GM10847 (cell line): ENCODE data around the gene SFTA2.

Experiments used
- POLR2A ChIP-seq: IDR thresholded peaks from 2 replicates; pipeline ENCODE4 v1.6.1; 2011; ENCODE audit not compliant: insufficient read length; ENCODE audit errors: extremely low read depth

Gene SFTA2

GRCh38 chr6:30901436-30901835 is 30.5 kb downstream of the SFTA2 start:
- no peak for TF ChIP-seq POLR2A

GRCh38 chr6:30900863-30901417 is 31.0 kb downstream of the SFTA2 start:
- no peak for TF ChIP-seq POLR2A

GRCh38 chr6:30898750-30899360 is 33.1 kb downstream of the SFTA2 start:
- TF ChIP-seq POLR2A = no peak

GRCh38 chr6:30897882-30898281 is 34.1 kb downstream of the SFTA2 start:
- TF ChIP-seq POLR2A = no peak

- no peak for TF ChIP-seq POLR2A
These were observed 35.4 kb downstream of the SFTA2 start for GRCh38 chr6:30896541-30896940.

GRCh38 chr6:30895343-30895742 is 36.6 kb downstream of the SFTA2 start:
- no peak for TF ChIP-seq POLR2A

- TF ChIP-seq POLR2A = no peak
These were observed 37.0 kb downstream of the SFTA2 start for GRCh38 chr6:30894935-30895334.

GRCh38 chr6:30894381-30894780 is 37.6 kb downstream of the SFTA2 start:
- TF ChIP-seq POLR2A = no peak

- TF ChIP-seq POLR2A = no peak
These were observed 38.3 kb downstream of the SFTA2 start for GRCh38 chr6:30893666-30894065.

- TF ChIP-seq POLR2A = no peak
These were observed 38.9 kb downstream of the SFTA2 start for GRCh38 chr6:30893001-30893591.

- TF ChIP-seq POLR2A = no peak
These were observed 40.0 kb downstream of the SFTA2 start for GRCh38 chr6:30891816-30892538.

GRCh38 chr6:30891450-30891723 is 40.6 kb downstream of the SFTA2 start:
- TF ChIP-seq POLR2A = no peak

GRCh38 chr6:30890646-30891449 is 41.1 kb downstream of the SFTA2 start:
- no peak for TF ChIP-seq POLR2A

GRCh38 chr6:30889921-30890645 is 41.9 kb downstream of the SFTA2 start:
- no peak for TF ChIP-seq POLR2A

- no peak for TF ChIP-seq POLR2A
These were observed 42.5 kb downstream of the SFTA2 start for GRCh38 chr6:30889496-30889885.
